GM12874 (cell line): Measurements from ENCODE around the gene RPL31.

Experiments
- CTCF ChIP-seq: IDR thresholded peaks from 2 replicates; pipeline ENCODE4 v1.5.1; 2011; ENCODE audit warnings: low read depth, mild to moderate bottlenecking, control low read depth, low read length, moderate library complexity; ENCODE audit not compliant: insufficient read depth

The RPL31 gene

GRCh38 chr2:100983201-100983600 lies 18.9 kb upstream of the RPL31 start:
- no peak for TF ChIP-seq CTCF

- no peak for TF ChIP-seq CTCF
Measured at GRCh38 chr2:100983684-100984310, 18.3 kb upstream of the RPL31 start.

- peak; percentile 91 for TF ChIP-seq CTCF
Measured at GRCh38 chr2:100984892-100985307, 17.2 kb upstream of the RPL31 start.

- no peak for TF ChIP-seq CTCF
Measured at GRCh38 chr2:100986157-100986556, 15.9 kb upstream of the RPL31 start.

- no peak for TF ChIP-seq CTCF
Measured at GRCh38 chr2:100987536-100987935, 14.6 kb upstream of the RPL31 start.

GRCh38 chr2:100987974-100988373 lies 14.1 kb upstream of the RPL31 start:
- TF ChIP-seq CTCF, result no peak

- TF ChIP-seq CTCF, result no peak
Measured at GRCh38 chr2:100988630-100989417, 13.3 kb upstream of the RPL31 start.
